ENCODE data around the gene C19orf81. TPM values are rescaled to one million over a fixed set of nuclear protein-coding genes. Genes with fewer than 3 reads are reported as not detected.

Gene C19orf81
- total and polyA plus RNA-seq, 2 donors (not counting 3 experiments of a cell fraction or from before 2014, with no cell fraction given): 0.79 to 2.5 TPM

- Histone ChIP-seq H3K9me3 (replicated peaks; ENCODE audit: control insufficient read depth, insufficient read depth, low read length) (no peaks in the 10 kb centered on the region), H3K4me3 (replicated peaks in 1 of 3; ENCODE audit: insufficient read depth in 1 of 3, low read depth in 1 of 3, low read length in 3 of 3) (no peak overlapping the region), H2AFZ (ENCODE audit: low read depth, low read length) (no peak overlapping the region), H3K9me1 (replicated peaks; ENCODE audit: control insufficient read depth, extremely low read depth, insufficient read depth, low read length) (no peaks in the 10 kb centered on the region), H3K4me1 (ENCODE audit: control insufficient read depth, extremely low read depth, insufficient read depth, low read length) (no peaks in the 10 kb centered on the region), H3K4me2 (ENCODE audit: insufficient read depth, low read length) (no peak overlapping the region), H3K27me3 (ENCODE audit: control insufficient read depth in 2 of 2, insufficient read depth in 2 of 2, low read length in 2 of 2) (no peaks in the 10 kb centered on the region), H3K9ac (replicated peaks; ENCODE audit: extremely low read depth, insufficient read depth, low read length) (no peak overlapping the region), H4K20me1 (replicated peaks; ENCODE audit: control insufficient read depth, extremely low read depth, insufficient read depth, low read length) (no peaks in the 10 kb centered on the region), H3K27ac (ENCODE audit: insufficient read depth, low read depth, low read length) (no peak overlapping the region), H3K79me2 (ENCODE audit: control insufficient read depth, insufficient read depth, low read length) (no peaks in the 10 kb centered on the region), H3K36me3 (ENCODE audit: control insufficient read depth in 2 of 2, extremely low read depth in 1 of 2, insufficient read depth in 2 of 2, low read length in 2 of 2) (no peaks in the 10 kb centered on the region)
- POLR2A ChIA-PET: no interaction called here
- no TSS peak for BruUV-seq (replicated peaks)
- intact Hi-C loops (cut with micrococcal nuclease): no loop called here
- dilution Hi-C loops (cut with MboI; ENCODE audit: extremely low pct_ligation_motif_present, low sequenced_read_pairs): no loop called here
- DNase-seq (ENCODE audit: low read depth, low spot score): no peak
- TF ChIP-seq MAX (IDR thresholded peaks at IDR 0.05; ENCODE audit: insufficient read depth, insufficient read length) (no peak), POLR2A (IDR thresholded peaks at IDR 0.05; ENCODE audit: low read depth, low read length) (no peak), JUN (IDR thresholded peaks at IDR 0.05; ENCODE audit: borderline replicate concordance, insufficient read depth, insufficient read length, low read depth) (no peak), CTCF (IDR thresholded peaks at IDR 0.05; ENCODE audit: extremely low read depth in 1 of 2, insufficient read depth in 1 of 2, low read depth in 1 of 2, low read length in 2 of 2) (no peak), EZH2 (IDR thresholded peaks at IDR 0.05; ENCODE audit: borderline replicate concordance, low read depth, low read length, severe bottlenecking) (no peak), FOS (IDR thresholded peaks at IDR 0.05; ENCODE audit: borderline replicate concordance, insufficient read depth, low read length) (no peak)
- CTCF ChIA-PET: no interaction called here
- FAIRE-seq: no peak
Measured at GRCh38 chr19:50624949-50625600, 24.2 kb upstream of the C19orf81 start.

All from endothelial cell of umbilical vein (primary cell).